ENCODE data around the gene ITIH1.

DNA sequence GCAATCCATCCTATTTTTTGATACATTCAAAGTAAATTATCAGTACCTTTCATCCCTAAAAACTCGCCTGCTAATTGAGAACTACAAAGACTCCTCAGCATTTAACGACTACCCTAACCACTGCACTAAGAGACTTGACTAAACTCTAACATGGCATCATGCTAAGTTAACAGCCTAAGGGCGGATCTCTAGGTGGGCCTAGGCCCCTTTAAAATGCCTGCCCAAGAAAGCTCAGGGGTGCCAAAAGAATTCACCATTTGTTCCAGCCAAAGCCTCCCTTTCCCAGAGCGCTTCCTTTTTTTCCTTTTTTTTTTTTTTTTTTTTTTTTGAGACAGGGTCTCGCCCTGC lies 6.1 kb upstream of the ITIH1 start:
- TF ChIP-seq, protein P1, sequence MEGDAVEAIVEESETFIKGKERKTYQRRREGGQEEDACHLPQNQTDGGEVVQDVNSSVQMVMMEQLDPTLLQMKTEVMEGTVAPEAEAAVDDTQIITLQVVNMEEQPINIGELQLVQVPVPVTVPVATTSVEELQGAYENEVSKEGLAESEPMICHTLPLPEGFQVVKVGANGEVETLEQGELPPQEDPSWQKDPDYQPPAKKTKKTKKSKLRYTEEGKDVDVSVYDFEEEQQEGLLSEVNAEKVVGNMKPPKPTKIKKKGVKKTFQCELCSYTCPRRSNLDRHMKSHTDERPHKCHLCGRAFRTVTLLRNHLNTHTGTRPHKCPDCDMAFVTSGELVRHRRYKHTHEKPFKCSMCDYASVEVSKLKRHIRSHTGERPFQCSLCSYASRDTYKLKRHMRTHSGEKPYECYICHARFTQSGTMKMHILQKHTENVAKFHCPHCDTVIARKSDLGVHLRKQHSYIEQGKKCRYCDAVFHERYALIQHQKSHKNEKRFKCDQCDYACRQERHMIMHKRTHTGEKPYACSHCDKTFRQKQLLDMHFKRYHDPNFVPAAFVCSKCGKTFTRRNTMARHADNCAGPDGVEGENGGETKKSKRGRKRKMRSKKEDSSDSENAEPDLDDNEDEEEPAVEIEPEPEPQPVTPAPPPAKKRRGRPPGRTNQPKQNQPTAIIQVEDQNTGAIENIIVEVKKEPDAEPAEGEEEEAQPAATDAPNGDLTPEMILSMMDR (IDR thresholded peaks at IDR 0.05; ENCODE audit: low read depth, low read length) = no peak
- TF ChIP-seq EZH2phosphoT487 (IDR thresholded peaks at IDR 0.05; ENCODE audit: low read depth) = no peak
